Measurements from ENCODE around the gene PRKCSH.

Gene PRKCSH

GRCh38 chr19:11408591-11408990 lies 26.8 kb upstream of the PRKCSH start:
- no peak for DNase-seq (ENCODE audit: low read depth)
- TF ChIP-seq CTCF (IDR thresholded peaks at IDR 0.05; ENCODE audit: low read depth, low read length, missing control alignments), result no peak
- H3K4me3 ChIP-seq (ENCODE audit: low read depth, low read length), result no peak overlapping the region
- in situ Hi-C loops (cut with HindIII; ENCODE audit: low sequenced_read_pairs), result no loop called here

- H3K4me3 ChIP-seq (ENCODE audit: low read depth, low read length), result no peak overlapping the region
- DNase-seq (ENCODE audit: low read depth), result no peak
- in situ Hi-C loops (cut with HindIII; ENCODE audit: low sequenced_read_pairs), result no loop called here
- TF ChIP-seq CTCF (IDR thresholded peaks at IDR 0.05; ENCODE audit: low read depth, low read length, missing control alignments), result no peak
These were observed 24.8 kb upstream of the PRKCSH start for GRCh38 chr19:11410682-11411081.

GRCh38 chr19:11414544-11414943 lies 20.9 kb upstream of the PRKCSH start:
- no peak for TF ChIP-seq CTCF (IDR thresholded peaks at IDR 0.05; ENCODE audit: low read depth, low read length, missing control alignments)
- in situ Hi-C loops (cut with HindIII; ENCODE audit: low sequenced_read_pairs), result no loop called here

GRCh38 chr19:11416346-11417052 lies 18.9 kb upstream of the PRKCSH start:
- no peak for DNase-seq (ENCODE audit: low read depth)
- TF ChIP-seq CTCF (IDR thresholded peaks at IDR 0.05; ENCODE audit: low read depth, low read length, missing control alignments), result no peak
- in situ Hi-C loops (cut with HindIII; ENCODE audit: low sequenced_read_pairs), result no loop called here
- H3K4me3 ChIP-seq (ENCODE audit: low read depth, low read length), result no peak overlapping the region

More at GRCh38 chr19:11414544-11414943, 20.9 kb upstream of the PRKCSH start:
- no peak overlapping the region for H3K4me3 ChIP-seq (ENCODE audit: low read depth, low read length)
- no peak for DNase-seq (ENCODE audit: low read depth)

- in situ Hi-C loops (cut with HindIII; ENCODE audit: low sequenced_read_pairs), result no loop called here
- DNase-seq (ENCODE audit: low read depth), result no peak
- no peak for TF ChIP-seq CTCF (IDR thresholded peaks at IDR 0.05; ENCODE audit: low read depth, low read length, missing control alignments)
- H3K4me3 ChIP-seq (ENCODE audit: low read depth, low read length), result no peak overlapping the region
These were observed 17.3 kb upstream of the PRKCSH start for GRCh38 chr19:11418094-11418548.

GRCh38 chr19:11418549-11419506 lies 16.6 kb upstream of the PRKCSH start, which contains the start of gene RGL3:
TSS of gene RGL3 (minus strand) at chr19:11419314. CDS start at chr19:11419278, 36 bp downstream.
- no peak for DNase-seq (ENCODE audit: low read depth)
- in situ Hi-C loops (cut with HindIII; ENCODE audit: low sequenced_read_pairs), result no loop called here
- no peak for TF ChIP-seq CTCF (IDR thresholded peaks at IDR 0.05; ENCODE audit: low read depth, low read length, missing control alignments)
- no peak within 1 kb of the TSS for H3K4me3 ChIP-seq (ENCODE audit: low read depth, low read length)

All from astrocyte of the cerebellum (primary cell).